WI38 (cell line): ENCODE measurements around the gene CUL3.

ENCODE experiments used
- H3K4me3 ChIP-seq: 2 replicates; pipeline ENCODE4 v1.5.1; 2011; ENCODE audit warnings: low read depth, mild to moderate bottlenecking, control low read depth, low read length
- CTCF ChIP-seq: IDR thresholded peaks from 2 replicates; pipeline ENCODE4 v1.5.1; 2012; ENCODE audit warnings: low read depth, mild to moderate bottlenecking, control low read depth, low read length

CUL3 gene

DNA sequence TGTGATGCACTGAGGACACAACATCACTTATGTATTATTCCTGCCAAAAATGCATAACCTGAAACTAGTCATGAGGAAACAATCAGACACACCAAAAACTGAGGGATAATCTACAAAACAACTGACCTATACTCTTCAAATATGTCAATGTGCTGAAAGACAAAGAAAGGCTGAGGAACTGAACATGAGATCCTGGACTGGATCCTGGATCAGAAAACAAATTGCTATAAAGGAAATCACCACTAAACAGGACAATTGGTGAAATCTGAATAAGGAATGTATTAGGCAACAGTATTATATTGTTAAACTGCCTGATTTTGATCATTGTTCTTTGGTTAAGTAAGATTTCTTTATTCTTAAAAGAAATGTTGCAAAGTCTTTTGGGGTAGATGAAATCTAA lies 28.8 kb downstream of the CUL3 start:
- no peak for TF ChIP-seq CTCF

GRCh38 chr2:224555823-224556366 lies 29.3 kb downstream of the CUL3 start:
- TF ChIP-seq CTCF: no peak
- no peak overlapping the region for H3K4me3 ChIP-seq

More for the DNA sequence above, 28.8 kb downstream of the CUL3 start:
- H3K4me3 ChIP-seq: no peak overlapping the region

- no peak overlapping the region for H3K4me3 ChIP-seq
- TF ChIP-seq CTCF: no peak
These were observed 32.4 kb downstream of the CUL3 start for GRCh38 chr2:224552771-224553170.

DNA sequence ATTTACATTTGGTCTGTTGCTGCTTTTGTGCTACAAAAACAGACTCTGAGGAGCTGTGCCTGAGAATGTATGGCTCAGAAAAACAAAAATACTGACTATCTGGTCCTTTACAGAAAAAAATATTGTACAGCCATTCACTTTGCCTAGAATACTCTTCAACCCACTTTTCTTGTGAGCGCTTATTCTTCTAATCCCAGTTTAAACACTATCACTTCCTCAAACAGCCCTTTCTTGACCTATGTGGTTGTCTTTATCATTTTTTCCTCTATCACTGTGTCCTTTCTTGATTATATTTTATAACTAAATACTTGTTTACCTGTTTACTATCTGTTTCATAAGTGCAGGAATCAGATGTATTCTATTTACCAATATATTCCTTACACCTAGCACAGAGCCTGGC lies 33.5 kb downstream of the CUL3 start:
- no peak overlapping the region for H3K4me3 ChIP-seq
- TF ChIP-seq CTCF: no peak

DNA sequence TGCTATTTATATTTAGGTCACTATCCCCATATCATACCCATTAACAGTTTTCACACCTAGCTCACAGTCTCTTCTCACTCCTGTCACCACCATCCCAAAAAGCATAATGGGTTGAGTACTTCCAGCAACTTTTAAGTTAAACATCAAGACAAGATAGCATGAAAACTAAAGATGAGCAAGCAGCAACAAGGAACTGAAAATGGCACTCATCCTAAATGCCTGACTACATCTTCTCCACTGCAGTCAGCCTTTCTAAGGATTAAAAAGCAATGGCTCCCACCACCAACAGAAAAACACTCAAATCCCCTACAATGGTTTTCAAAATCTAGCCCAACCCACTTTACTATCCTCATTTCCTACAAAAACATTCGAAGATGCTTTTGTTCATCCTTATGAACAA lies 38.2 kb downstream of the CUL3 start:
- no peak for TF ChIP-seq CTCF
- H3K4me3 ChIP-seq: no peak overlapping the region

- TF ChIP-seq CTCF: no peak
- no peak overlapping the region for H3K4me3 ChIP-seq
These were observed 39.1 kb downstream of the CUL3 start for GRCh38 chr2:224545884-224546644.

DNA sequence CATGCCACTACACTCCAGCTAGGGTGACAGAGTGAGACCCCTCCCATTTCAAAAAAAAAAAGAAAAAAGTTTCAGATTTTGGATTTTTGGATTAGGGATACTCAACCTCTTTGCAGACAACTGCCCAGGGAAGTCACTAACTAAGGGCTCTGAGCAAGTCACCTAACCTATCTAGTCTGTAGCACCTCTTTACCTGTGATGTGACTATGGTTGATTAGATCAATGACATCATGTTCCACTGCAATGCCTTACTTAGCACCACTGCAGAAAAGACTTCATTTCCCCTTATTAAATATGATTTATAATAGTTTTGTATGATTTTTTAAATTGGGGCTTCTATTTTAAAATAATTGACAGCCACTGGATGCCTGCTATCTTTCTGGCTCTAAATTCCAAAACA lies 41.2 kb downstream of the CUL3 start:
- TF ChIP-seq CTCF: no peak
- no peak overlapping the region for H3K4me3 ChIP-seq
